Measurements from ENCODE around the gene NOTCH2NLA.
A peak's percentile ranks its signal among the peaks of the same experiment; 100 is the strongest.
"Not testable (repeated sequence)": the region's sequence is repeated elsewhere in the genome, so short reads cannot be mapped to it uniquely, and the experiment has no call there.

NOTCH2NLA gene

GRCh38 chr1:146228710-146229477 lies at the start of gene NOTCH2NLA:
NOTCH2NLA (minus strand) TSS chr1:146229021; CDS start chr1:146189337, 39,684 bp downstream.
- Histone ChIP-seq H3K4me3 (peak within 1 kb of the TSS; percentile 37 to 61 (median 47)), H3K27ac (peak within 1 kb of the TSS in 19 of 21 experiments; percentile 72 to 92 (median 85))

- not testable (repeated sequence) for H3K27ac ChIP-seq, H3K4me3 ChIP-seq
Measured at GRCh38 chr1:146278346-146278745, 49.5 kb upstream of the NOTCH2NLA start.

- not testable (repeated sequence) for H3K27ac ChIP-seq, H3K4me3 ChIP-seq
Measured at GRCh38 chr1:146277087-146277486, 48.3 kb upstream of the NOTCH2NLA start.

- not testable (repeated sequence) for H3K27ac ChIP-seq, H3K4me3 ChIP-seq
Measured at GRCh38 chr1:146274083-146274482, 45.3 kb upstream of the NOTCH2NLA start.

- H3K4me3 ChIP-seq, H3K27ac ChIP-seq: not testable (repeated sequence)
Measured at GRCh38 chr1:146273194-146273593, 44.4 kb upstream of the NOTCH2NLA start.

GRCh38 chr1:146272734-146273133 lies 43.9 kb upstream of the NOTCH2NLA start:
- H3K27ac ChIP-seq, H3K4me3 ChIP-seq: not testable (repeated sequence)

GRCh38 chr1:146271977-146272376 lies 43.2 kb upstream of the NOTCH2NLA start:
- H3K27ac ChIP-seq, H3K4me3 ChIP-seq: not testable (repeated sequence)

- H3K27ac ChIP-seq, H3K4me3 ChIP-seq: not testable (repeated sequence)
Measured at GRCh38 chr1:146270129-146270528, 41.3 kb upstream of the NOTCH2NLA start.

GRCh38 chr1:146266179-146266748 lies 37.4 kb upstream of the NOTCH2NLA start:
- H3K4me3 ChIP-seq, H3K27ac ChIP-seq: not testable (repeated sequence)

GRCh38 chr1:146264761-146265160 lies 35.9 kb upstream of the NOTCH2NLA start:
- H3K27ac ChIP-seq, H3K4me3 ChIP-seq: not testable (repeated sequence)

GRCh38 chr1:146260006-146260730 lies 31.3 kb upstream of the NOTCH2NLA start:
- not testable (repeated sequence) for H3K27ac ChIP-seq

GRCh38 chr1:146257992-146258552 lies 29.3 kb upstream of the NOTCH2NLA start:
- not testable (repeated sequence) for H3K27ac ChIP-seq, H3K4me3 ChIP-seq

More at GRCh38 chr1:146260006-146260730, 31.3 kb upstream of the NOTCH2NLA start:
- not testable (repeated sequence) for H3K4me3 ChIP-seq

GRCh38 chr1:146254569-146255197 lies 25.9 kb upstream of the NOTCH2NLA start:
- H3K27ac ChIP-seq, H3K4me3 ChIP-seq: not testable (repeated sequence)

- H3K4me3 ChIP-seq, H3K27ac ChIP-seq: not testable (repeated sequence)
Measured at GRCh38 chr1:146253249-146253855, 24.5 kb upstream of the NOTCH2NLA start.

GRCh38 chr1:146251523-146251922 lies 22.7 kb upstream of the NOTCH2NLA start:
- H3K4me3 ChIP-seq, H3K27ac ChIP-seq: not testable (repeated sequence)

- not testable (repeated sequence) for H3K27ac ChIP-seq, H3K4me3 ChIP-seq
Measured at GRCh38 chr1:146248643-146249042, 19.8 kb upstream of the NOTCH2NLA start.

GRCh38 chr1:146236626-146237025 lies 7.8 kb upstream of the NOTCH2NLA start:
- H3K27ac ChIP-seq: not testable (repeated sequence)

GRCh38 chr1:146236026-146236601 lies 7.3 kb upstream of the NOTCH2NLA start:
- not testable (repeated sequence) for H3K4me3 ChIP-seq, H3K27ac ChIP-seq

More at GRCh38 chr1:146236626-146237025, 7.8 kb upstream of the NOTCH2NLA start:
- H3K4me3 ChIP-seq: not testable (repeated sequence)

- H3K27ac ChIP-seq: peak overlapping the region in 19 of 21 experiments; percentile 72 to 92 (median 85)
Measured at GRCh38 chr1:146228144-146228682, 608 bp downstream of the NOTCH2NLA start.

More at GRCh38 chr1:146228144-146228682, 608 bp downstream of the NOTCH2NLA start:
- peak overlapping the region; percentile 37 to 61 (median 47) for H3K4me3 ChIP-seq

Measured in skin epidermis (tissue), 12 donors.